T-helper 17 cell (primary cell): ENCODE measurements around the gene TCP10L. TPM values are rescaled to one million over a fixed set of nuclear protein-coding genes. Genes with fewer than 3 reads are reported as not detected.

Experiments
- total RNA-seq, 4 donors: library from RNA in 2 of 4; stranded (reverse) in 2 of 4; gene quantifications; one replicate each; pipeline ENCODE4 v1.2.3 and lab custom pipeline; 2022 to 2026

Gene TCP10L
- total RNA-seq, 2 donors from 2014 or later: 0.57 TPM; not detected in 1

Other genes starting within 250 kb of the TCP10L start
- gene URB1, start 192.5 kb downstream of the TCP10L start, total RNA-seq: 10 to 100 TPM; 11.2 to 11.8 TPM
- 10 to 100 TPM; 17.9 to 21.9 TPM for gene EVA1C, start 172.8 kb downstream of the TCP10L start, total RNA-seq
- gene CFAP298, start 26.9 kb upstream of the TCP10L start, total RNA-seq: 10 to 100 TPM; 20.3 to 22.5 TPM
- 10 to 100 TPM; 13.7 to 16.1 TPM for gene SYNJ1, start 142.5 kb upstream of the TCP10L start, total RNA-seq
- 10 to 100 TPM; 53.8 to 61.8 TPM for gene PAXBP1, start 186.2 kb upstream of the TCP10L start, total RNA-seq